H1 (cell line): ENCODE data around the gene GRID1. TPM values are rescaled to one million over a fixed set of nuclear protein-coding genes. Genes with fewer than 3 reads are reported as not detected.

Experiments used
- BRCA1 ChIP-seq: IDR thresholded peaks from 2 replicates; pipeline ENCODE4 v1.6.1; 2012; ENCODE audit warnings: low read depth, low read length, improper control_type of control experiment
- CBX8 ChIP-seq: fragments of 300-800, 300-1000 bp; sonication (generic); IDR thresholded peaks from 2 replicates; pipeline ENCODE4 v1.7.1; 2016; ENCODE audit warnings: low read depth, low read length, borderline replicate concordance
- CHD2 ChIP-seq: IDR thresholded peaks from 2 replicates; pipeline ENCODE4 v1.6.1; 2012; ENCODE audit warnings: low read length, improper control_type of control experiment
- CTBP2 ChIP-seq: IDR thresholded peaks from 2 replicates; pipeline ENCODE4 v1.7.0; 2011; ENCODE audit warnings: borderline replicate concordance, mild to moderate bottlenecking, moderate library complexity, mixed read lengths, low read length; ENCODE audit not compliant: insufficient read depth, insufficient read length
- KDM1A ChIP-seq: fragments of 200-600, 300-600 bp; sonication (generic); IDR thresholded peaks from 2 replicates; pipeline ENCODE4 v1.7.1; 2016; ENCODE audit warnings: mild to moderate bottlenecking, low read length, borderline replicate concordance
- NANOG ChIP-seq: IDR thresholded peaks from 2 replicates; pipeline ENCODE4 v1.6.1; 2011; ENCODE audit warnings: low read length, low read depth, mild to moderate bottlenecking, inconsistent platforms; ENCODE audit not compliant: insufficient read depth, poor library complexity, severe bottlenecking
- RNF2 ChIP-seq: fragments of 200-900, 300-1000 bp; sonication (generic); IDR thresholded peaks from 2 replicates; pipeline ENCODE4 v1.7.1; 2016; ENCODE audit warnings: borderline replicate concordance, low read depth, mild to moderate bottlenecking, antibody characterized with exemption, low read length; ENCODE audit not compliant: poor library complexity, severe bottlenecking; ENCODE audit errors: missing control alignments
- RXRA ChIP-seq: IDR thresholded peaks from 2 replicates; pipeline ENCODE4 v1.6.1; 2011; ENCODE audit warnings: low read depth, mild to moderate bottlenecking, low read length, moderate library complexity; ENCODE audit not compliant: insufficient read depth
- SIN3A ChIP-seq, 2 experiments: IDR thresholded peaks in 1 of 2; conservative IDR thresholded peaks in 1 of 2; 2 replicates each; pipeline ENCODE4 v1.6.1; 2011 to 2012; ENCODE audit warnings: low read length in 2 of 2, improper control_type of control experiment in 1 of 2, low read depth in 1 of 2, mild to moderate bottlenecking in 1 of 2
- SP1 ChIP-seq: IDR thresholded peaks from 2 replicates; pipeline ENCODE4 v1.6.1; 2011; ENCODE audit warnings: low read depth, low read length
- polyA plus RNA-seq, 7 experiments: library from polyadenylated mRNA; depleted of rRNA in 3 of 7; stranded (reverse) in 5 of 7; unstranded in 2 of 7; fragments of >200 nt in 5 of 7; fragments of 200-250 nt in 2 of 7; gene quantifications; 1 replicate in 5 of 7; 2 replicates in 1 of 7; 4 replicates in 1 of 7; pipeline versions ENCODE4 v1.2.1 to v1.2.3, GENCODE V29; 2011 to 2013; ENCODE audit warnings: missing spikeins in 2 of 7, mixed read lengths in 2 of 7
- total RNA-seq: library from RNA; stranded (reverse); fragmentation: NEBNext Ultra II Directional; extraction: Animal tissue kit (Norgen Biotek cat#: 25700); gene quantifications from 2 replicates; pipeline ENCODE4 v1.2.1, GENCODE V29; 2021
- TF ChIP-seq, protein P1 (sequence below): fragments of 300-600 bp; sonication (generic); IDR thresholded peaks from 2 replicates; pipeline ENCODE4 v1.7.1; 2012; ENCODE audit warnings: low read length, moderate library complexity, mild to moderate bottlenecking, inconsistent platforms; ENCODE audit not compliant: insufficient replicate concordance

Gene GRID1
- total and polyA plus RNA-seq, 2 of the 8 experiments (the other 6 are each of a cell fraction or from before 2014, with no cell fraction given): 0.22 to 0.30 TPM

DNA sequence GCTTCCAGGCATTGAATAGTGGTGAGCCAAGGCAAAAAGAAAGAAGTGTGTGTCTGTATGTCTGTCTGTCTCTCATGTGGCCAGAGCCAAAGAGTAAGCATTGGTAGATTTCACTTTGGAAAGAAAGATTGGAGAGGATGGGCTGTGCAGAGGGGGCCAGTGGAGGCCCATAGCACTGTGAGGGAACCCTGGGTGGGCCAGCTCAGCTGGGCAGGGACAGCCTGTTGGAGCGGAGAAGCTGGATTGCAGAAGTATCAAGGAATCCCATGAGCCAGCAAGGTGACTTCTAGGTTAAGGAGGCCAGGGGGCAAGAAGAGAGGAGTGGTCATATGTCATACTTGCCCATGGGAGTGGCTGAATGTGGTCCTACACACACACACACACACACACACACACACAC lies 1.5 kb upstream of the GRID1 start (continued):
- TF ChIP-seq, protein P1, sequence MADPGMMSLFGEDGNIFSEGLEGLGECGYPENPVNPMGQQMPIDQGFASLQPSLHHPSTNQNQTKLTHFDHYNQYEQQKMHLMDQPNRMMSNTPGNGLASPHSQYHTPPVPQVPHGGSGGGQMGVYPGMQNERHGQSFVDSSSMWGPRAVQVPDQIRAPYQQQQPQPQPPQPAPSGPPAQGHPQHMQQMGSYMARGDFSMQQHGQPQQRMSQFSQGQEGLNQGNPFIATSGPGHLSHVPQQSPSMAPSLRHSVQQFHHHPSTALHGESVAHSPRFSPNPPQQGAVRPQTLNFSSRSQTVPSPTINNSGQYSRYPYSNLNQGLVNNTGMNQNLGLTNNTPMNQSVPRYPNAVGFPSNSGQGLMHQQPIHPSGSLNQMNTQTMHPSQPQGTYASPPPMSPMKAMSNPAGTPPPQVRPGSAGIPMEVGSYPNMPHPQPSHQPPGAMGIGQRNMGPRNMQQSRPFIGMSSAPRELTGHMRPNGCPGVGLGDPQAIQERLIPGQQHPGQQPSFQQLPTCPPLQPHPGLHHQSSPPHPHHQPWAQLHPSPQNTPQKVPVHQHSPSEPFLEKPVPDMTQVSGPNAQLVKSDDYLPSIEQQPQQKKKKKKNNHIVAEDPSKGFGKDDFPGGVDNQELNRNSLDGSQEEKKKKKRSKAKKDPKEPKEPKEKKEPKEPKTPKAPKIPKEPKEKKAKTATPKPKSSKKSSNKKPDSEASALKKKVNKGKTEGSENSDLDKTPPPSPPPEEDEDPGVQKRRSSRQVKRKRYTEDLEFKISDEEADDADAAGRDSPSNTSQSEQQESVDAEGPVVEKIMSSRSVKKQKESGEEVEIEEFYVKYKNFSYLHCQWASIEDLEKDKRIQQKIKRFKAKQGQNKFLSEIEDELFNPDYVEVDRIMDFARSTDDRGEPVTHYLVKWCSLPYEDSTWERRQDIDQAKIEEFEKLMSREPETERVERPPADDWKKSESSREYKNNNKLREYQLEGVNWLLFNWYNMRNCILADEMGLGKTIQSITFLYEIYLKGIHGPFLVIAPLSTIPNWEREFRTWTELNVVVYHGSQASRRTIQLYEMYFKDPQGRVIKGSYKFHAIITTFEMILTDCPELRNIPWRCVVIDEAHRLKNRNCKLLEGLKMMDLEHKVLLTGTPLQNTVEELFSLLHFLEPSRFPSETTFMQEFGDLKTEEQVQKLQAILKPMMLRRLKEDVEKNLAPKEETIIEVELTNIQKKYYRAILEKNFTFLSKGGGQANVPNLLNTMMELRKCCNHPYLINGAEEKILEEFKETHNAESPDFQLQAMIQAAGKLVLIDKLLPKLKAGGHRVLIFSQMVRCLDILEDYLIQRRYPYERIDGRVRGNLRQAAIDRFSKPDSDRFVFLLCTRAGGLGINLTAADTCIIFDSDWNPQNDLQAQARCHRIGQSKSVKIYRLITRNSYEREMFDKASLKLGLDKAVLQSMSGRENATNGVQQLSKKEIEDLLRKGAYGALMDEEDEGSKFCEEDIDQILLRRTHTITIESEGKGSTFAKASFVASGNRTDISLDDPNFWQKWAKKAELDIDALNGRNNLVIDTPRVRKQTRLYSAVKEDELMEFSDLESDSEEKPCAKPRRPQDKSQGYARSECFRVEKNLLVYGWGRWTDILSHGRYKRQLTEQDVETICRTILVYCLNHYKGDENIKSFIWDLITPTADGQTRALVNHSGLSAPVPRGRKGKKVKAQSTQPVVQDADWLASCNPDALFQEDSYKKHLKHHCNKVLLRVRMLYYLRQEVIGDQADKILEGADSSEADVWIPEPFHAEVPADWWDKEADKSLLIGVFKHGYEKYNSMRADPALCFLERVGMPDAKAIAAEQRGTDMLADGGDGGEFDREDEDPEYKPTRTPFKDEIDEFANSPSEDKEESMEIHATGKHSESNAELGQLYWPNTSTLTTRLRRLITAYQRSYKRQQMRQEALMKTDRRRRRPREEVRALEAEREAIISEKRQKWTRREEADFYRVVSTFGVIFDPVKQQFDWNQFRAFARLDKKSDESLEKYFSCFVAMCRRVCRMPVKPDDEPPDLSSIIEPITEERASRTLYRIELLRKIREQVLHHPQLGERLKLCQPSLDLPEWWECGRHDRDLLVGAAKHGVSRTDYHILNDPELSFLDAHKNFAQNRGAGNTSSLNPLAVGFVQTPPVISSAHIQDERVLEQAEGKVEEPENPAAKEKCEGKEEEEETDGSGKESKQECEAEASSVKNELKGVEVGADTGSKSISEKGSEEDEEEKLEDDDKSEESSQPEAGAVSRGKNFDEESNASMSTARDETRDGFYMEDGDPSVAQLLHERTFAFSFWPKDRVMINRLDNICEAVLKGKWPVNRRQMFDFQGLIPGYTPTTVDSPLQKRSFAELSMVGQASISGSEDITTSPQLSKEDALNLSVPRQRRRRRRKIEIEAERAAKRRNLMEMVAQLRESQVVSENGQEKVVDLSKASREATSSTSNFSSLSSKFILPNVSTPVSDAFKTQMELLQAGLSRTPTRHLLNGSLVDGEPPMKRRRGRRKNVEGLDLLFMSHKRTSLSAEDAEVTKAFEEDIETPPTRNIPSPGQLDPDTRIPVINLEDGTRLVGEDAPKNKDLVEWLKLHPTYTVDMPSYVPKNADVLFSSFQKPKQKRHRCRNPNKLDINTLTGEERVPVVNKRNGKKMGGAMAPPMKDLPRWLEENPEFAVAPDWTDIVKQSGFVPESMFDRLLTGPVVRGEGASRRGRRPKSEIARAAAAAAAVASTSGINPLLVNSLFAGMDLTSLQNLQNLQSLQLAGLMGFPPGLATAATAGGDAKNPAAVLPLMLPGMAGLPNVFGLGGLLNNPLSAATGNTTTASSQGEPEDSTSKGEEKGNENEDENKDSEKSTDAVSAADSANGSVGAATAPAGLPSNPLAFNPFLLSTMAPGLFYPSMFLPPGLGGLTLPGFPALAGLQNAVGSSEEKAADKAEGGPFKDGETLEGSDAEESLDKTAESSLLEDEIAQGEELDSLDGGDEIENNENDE: no peak
- TF ChIP-seq KDM1A (no peak), CTBP2 (no peak), RXRA (no peak), RNF2 (no peak), SIN3A (conservative IDR thresholded peaks at IDR 0.05 in 1 of 2, IDR thresholded peaks at IDR 0.05 in 1 of 2; ENCODE audit: low read depth in 1 of 2, low read length in 2 of 2) (no peak), BRCA1 (no peak), CBX8 (no peak), SP1 (no peak), NANOG (no peak), CHD2 (no peak)
